ENCODE measurements around the gene ATG101. TPM values are rescaled to one million over a fixed set of nuclear protein-coding genes. Genes with fewer than 3 reads are reported as not detected.

ATG101 gene
- total and polyA plus RNA-seq, 2 of the 8 experiments (the other 6 are each of a cell fraction or from before 2014, with no cell fraction given), result 49.8 to 55.9 TPM

- Histone ChIP-seq H3K23me2 (ENCODE audit: low read depth, low read length) (peaks cover 8% of the 10 kb centered on the region; the same call in 1 of the 2 replicates), H3K4ac (replicated peaks; ENCODE audit: insufficient read length, low read depth, low read length) (no peak overlapping the region), H4K5ac (ENCODE audit: insufficient read length, low read depth, low read length) (no peak overlapping the region), H4K8ac (ENCODE audit: extremely low read depth, insufficient read depth, low read length) (no peak overlapping the region), H3K79me1 (ENCODE audit: low read depth, low read length) (peaks cover 11% of the 10 kb centered on the region), H3K4me3 (ENCODE audit: extremely low read depth in 1 of 4, insufficient read depth in 2 of 4, low read depth in 3 of 4, low read length in 4 of 4) (no peak overlapping the region), H3K36me3 (ENCODE audit: control insufficient read depth in 2 of 4, insufficient read depth in 4 of 4, low read length in 3 of 4) (peaks cover 10 to 33% (median 19%) of the 10 kb centered on the region in 4 experiments), H3K23ac (ENCODE audit: insufficient read length) (no peak overlapping the region), H3K14ac (ENCODE audit: insufficient read length) (no peak overlapping the region), H3K56ac (replicated peaks; ENCODE audit: insufficient read length, low read depth, low read length) (no peak overlapping the region), H2BK120ac (replicated peaks; ENCODE audit: low read depth, low read length) (no peak overlapping the region), H3K9ac (replicated peaks in 1 of 4; ENCODE audit: extremely low read depth in 1 of 4, low read depth in 3 of 4, low read length in 3 of 4) (no peak overlapping the region), H4K91ac (replicated peaks; ENCODE audit: insufficient read length, low read length) (no peak overlapping the region), H3K18ac (ENCODE audit: extremely low read depth, low read length) (no peak overlapping the region), H2BK15ac (ENCODE audit: low read length) (no peak overlapping the region), H2BK5ac (ENCODE audit: low read depth, low read length) (no peak overlapping the region), H2BK12ac (ENCODE audit: low read depth, low read length) (no peak overlapping the region), H2AFZ (ENCODE audit: low read length) (no peak overlapping the region), H3K27ac (ENCODE audit: low read depth, low read length) (no peak overlapping the region), H4K20me1 (replicated peaks in 1 of 2; ENCODE audit: control insufficient read depth in 1 of 2, insufficient read depth in 2 of 2, low read length in 2 of 2) (peaks cover 3 to 28% of the 10 kb centered on the region in 2 experiments), H3K79me2 (ENCODE audit: control insufficient read depth in 1 of 2, insufficient read depth in 2 of 2, low read length in 2 of 2) (peaks cover 0 to 7% of the 10 kb centered on the region in 2 experiments; a peak in 2 of 4 replicates), H2BK20ac (ENCODE audit: low read length) (no peak overlapping the region), H3K27me3 (replicated peaks in 1 of 4; ENCODE audit: control insufficient read depth in 3 of 4, extremely low read depth in 1 of 4, insufficient read depth in 3 of 4, low read length in 3 of 4) (peaks cover 0 to 14% (median 1%) of the 10 kb centered on the region in 4 experiments; a peak in 5 of 7 replicates), H3K4me2 (ENCODE audit: insufficient read depth in 1 of 2, low read depth in 2 of 2, low read length in 2 of 2) (no peak overlapping the region), H3K9me3 (ENCODE audit: insufficient read depth in 2 of 2, low read depth in 1 of 2, low read length in 1 of 2) (no peaks in the 10 kb centered on the region), H2AK5ac (ENCODE audit: low read depth, low read length) (no peak overlapping the region), H3K4me1 (replicated peaks in 1 of 4; ENCODE audit: control insufficient read depth in 3 of 4, insufficient read depth in 4 of 4, low read length in 3 of 4) (peaks cover 5 to 37% (median 14%) of the 10 kb centered on the region in 4 experiments; a peak in 6 of 7 replicates)
- POLR2A ChIA-PET (ENCODE audit: partially characterized antibody), result interaction anchor here (1.2 to 7.7 kb wide), 4 partner anchors 38 to 65 kb away, joined by 3 to 82 read pairs (median 6); no protein-coding TSS in a partner anchor
- CTCF ChIA-PET (ENCODE audit: partially characterized antibody), result interaction anchor here (0.8 to 34.1 kb wide), 6 partner anchors 11 to 88 kb away, joined by 3 to 1022 read pairs (median 9); partner anchors contain the start of gene ATG101
- DNase-seq (ENCODE audit: low read depth in 1 of 2, low spot score in 2 of 2) (no peak), FAIRE-seq (no peak)
- TF ChIP-seq GABPA (IDR thresholded peaks at IDR 0.05; ENCODE audit: borderline replicate concordance, insufficient read depth, low read length) (no peak), TAF7 (optimal IDR thresholded peaks at IDR 0.05; ENCODE audit: borderline replicate concordance, low read depth, low read length) (no peak), TBP (IDR thresholded peaks at IDR 0.05; ENCODE audit: low read depth, low read length) (no peak), SAP30 (IDR thresholded peaks at IDR 0.05; ENCODE audit: insufficient read depth, insufficient replicate concordance, low read length) (no peak), TAF1 (IDR thresholded peaks at IDR 0.05; ENCODE audit: low read depth, low read length) (no peak), BCL11A (IDR thresholded peaks at IDR 0.05; ENCODE audit: low read depth in 2 of 2, low read length in 2 of 2) (no peak), EP300 (IDR thresholded peaks at IDR 0.05; ENCODE audit: borderline replicate concordance in 1 of 2, low read depth in 2 of 2, low read length in 2 of 2) (no peak)
- WGBS, 2 experiments (ENCODE audit: extremely low coverage in 1 of 2, insufficient coverage in 1 of 2, insufficient read length in 1 of 2, insufficient replicate concordance in 2 of 2, low coverage in 1 of 2, low lambda C conversion rate in 2 of 2, missing lambda C conversion rate in 1 of 2), result 90% methylated on average over 3 of the region's 3 CpGs; no CpG with 5 or more reads in 1 of the 2 experiments
Measured at GRCh38 chr12:52078276-52078675, 8.5 kb downstream of the ATG101 start.

Measured in H1 (cell line).